ENCODE measurements around the gene ZNRF1.

Gene ZNRF1

GRCh38 chr16:75027520-75028300 lies 28.9 kb downstream of the ZNRF1 start:
- DNase-seq = no peak

DNA sequence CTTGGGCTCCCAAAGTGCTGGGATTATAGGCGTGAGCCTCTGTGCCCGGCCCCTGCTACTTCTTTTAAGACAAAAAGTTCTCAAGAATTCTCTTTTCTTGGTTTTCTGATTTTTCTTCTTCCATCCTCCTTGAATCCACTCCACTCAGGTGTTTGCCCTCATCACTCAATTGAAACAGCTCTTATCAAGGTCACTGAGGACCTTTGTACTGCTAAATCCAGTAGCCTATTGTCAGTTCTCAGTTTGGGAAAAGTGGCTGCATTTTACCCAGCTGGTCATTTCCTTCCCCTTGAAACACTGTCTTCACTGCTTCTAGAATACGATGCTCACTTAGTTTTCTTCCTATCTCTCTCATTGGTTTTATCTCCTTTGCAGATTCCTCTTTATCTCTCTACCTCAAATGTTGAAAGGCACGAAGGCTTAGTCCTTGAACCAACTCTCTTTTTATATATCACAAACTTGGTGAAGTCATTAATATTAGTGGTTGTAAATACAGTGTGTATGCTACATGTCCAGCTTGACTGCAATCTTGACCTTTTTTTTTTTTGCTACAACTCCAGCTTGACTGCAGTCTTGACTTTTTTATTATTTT lies 29.8 kb downstream of the ZNRF1 start:
- no peak for DNase-seq

DNA sequence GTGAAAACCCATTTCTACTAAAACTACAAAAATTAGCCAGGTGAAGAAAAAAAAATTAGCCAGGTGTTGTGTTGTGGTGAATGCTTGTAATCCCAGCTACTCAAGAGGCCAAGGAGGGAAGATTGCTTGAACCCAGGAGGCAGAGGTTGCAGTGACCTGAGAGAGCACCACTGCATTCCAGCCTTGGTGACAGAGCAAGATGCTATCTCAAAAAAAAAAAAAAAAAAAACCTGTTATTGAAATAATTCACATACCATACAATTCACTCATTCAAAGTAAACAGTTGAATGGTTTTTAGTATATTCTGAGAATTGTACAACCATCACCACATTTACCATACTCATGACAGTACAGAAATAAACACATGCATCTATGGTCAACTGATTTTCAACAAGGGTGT lies 31.0 kb downstream of the ZNRF1 start:
- DNase-seq = no peak

DNA sequence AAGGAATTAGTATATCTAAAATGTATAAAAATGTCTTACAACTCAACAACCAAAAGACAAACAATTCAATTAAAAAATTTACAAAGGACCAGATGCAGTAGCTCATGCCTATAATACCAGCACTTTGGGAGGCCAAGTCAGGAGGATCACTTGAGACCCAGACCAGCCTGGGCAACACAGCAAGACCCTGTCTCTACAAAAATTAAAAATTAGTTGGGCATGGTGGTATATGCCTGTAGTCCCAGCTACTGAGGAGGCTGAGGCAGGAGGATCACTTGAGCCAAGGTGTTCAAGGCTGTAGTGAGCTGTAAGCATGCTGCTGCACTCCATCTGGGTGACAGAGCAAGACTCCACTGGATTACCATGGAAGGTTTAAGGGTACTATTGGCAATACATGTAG lies 33.8 kb downstream of the ZNRF1 start:
- no peak for DNase-seq

- no peak for DNase-seq
Measured at GRCh38 chr16:75035410-75035968, 36.7 kb downstream of the ZNRF1 start.

DNA sequence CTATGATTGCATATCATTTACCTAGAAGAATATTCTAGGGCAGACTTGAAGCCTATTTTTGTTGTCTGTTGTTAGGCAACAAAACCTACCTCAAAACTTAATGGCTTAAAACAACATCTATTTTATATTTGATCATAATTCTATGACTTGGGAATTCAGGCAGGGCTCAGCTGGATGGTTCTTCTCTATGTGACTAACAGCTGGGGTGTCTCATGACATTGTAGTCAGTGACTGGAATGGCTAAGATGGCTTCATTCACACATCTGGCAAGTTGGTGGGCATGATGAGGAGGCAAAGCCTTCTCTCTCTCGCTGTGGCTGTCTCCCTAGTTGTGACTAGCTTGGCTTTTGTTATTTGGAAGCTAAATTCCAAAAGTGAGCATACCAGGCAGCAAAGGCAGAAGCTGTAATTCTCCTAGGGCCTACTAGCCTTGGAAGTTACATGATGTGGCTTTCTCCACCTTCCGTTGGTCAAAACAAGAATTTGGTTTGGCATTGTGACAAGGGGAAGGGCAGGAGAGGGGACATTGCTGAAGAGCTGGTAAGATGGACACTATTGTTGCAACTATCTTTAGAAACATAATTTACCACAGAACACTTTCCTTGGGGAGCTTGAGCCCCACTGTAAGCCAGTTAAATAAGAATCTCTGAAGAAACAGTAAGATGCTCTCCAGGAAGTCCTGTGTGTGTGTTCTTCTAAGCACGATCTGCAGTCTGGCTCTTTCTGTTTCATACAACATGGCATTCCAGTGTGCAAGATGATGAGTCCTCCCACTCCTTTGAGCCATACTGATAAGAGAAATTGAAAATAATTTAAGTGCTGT lies 39.4 kb downstream of the ZNRF1 start:
- DNase-seq = no peak

DNA sequence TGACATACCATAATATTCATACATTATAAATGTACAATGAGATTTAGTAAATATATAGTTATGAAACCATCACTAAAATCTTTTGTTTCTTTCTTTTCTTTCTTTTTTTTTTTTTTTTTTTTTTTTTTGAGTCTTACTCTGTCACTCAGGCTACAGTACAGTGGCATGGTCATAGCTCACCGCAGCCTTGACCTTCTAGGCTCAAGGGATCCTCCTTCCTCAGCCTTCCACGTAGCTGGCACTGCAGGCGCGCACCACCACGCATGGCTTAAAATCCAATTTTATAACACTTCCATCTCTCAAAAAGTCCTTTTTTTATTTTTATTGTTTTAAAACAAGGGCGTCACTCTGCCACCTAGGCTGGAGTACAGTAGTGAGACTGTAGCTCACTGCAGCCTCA lies 41.1 kb downstream of the ZNRF1 start:
- no peak for DNase-seq

- no peak for DNase-seq
Measured at GRCh38 chr16:75042426-75043174, 43.8 kb downstream of the ZNRF1 start.

- DNase-seq = no peak
Measured at GRCh38 chr16:75043175-75043895, 44.5 kb downstream of the ZNRF1 start.

GRCh38 chr16:75044800-75045361 lies 46.1 kb downstream of the ZNRF1 start:
- DNase-seq = no peak

DNA sequence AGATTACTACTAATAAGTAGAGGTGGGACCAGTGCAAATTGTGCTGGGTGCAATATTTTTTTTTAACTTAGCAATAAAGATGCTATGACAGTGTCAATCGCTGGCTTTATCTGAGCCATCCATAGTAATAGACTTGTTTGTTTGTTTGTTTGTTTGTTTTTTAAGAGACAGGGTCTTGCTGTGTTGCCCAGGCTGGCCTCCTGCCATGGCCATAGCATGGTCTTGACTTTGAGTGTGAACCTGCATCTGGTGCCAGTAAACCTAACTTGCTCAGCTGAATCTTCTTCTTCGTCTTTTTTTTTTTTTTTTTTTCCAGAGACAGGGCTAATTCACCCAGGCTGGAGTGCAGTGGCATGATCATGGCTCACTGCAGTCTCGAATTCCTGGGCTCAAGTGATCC lies 46.6 kb downstream of the ZNRF1 start:
- DNase-seq = no peak

DNA sequence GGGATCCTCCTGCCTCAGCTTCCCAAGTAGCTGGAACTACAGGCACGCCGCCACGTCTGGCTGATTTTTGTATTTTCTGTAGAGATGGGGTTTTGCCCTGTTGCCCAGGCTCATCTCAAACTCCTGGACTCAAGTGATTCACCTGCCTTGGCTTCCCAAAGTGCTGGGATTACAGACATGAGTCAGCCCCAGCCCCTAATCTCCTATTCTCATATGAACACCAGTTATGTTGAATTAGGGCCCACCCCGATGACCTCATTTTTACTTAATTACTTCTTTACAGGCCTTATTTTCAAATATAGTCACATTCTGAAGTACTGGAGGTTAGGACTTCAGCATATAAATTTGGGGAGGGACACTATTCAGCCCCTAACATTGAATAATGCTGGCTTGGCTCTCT lies 49.2 kb downstream of the ZNRF1 start:
- DNase-seq = no peak

DNA sequence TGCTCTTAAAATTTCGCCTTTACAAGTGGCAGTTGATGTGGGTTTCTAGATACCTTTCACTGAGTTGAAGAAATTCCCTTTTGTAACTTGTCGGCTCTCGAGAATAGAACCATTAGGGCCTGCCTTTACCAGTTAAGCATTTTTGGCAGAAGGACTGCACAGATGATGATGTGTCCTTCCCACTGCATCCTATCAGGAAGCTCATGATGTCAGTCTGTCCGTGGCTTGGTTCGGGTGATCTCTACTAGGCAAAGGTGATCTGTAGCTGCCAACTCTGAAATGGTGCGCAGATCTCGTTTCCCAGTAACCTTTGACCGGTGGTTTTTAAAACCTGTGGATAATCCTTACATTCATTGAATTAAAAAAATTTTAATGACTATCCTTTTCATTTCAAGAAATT lies 49.7 kb downstream of the ZNRF1 start:
- no peak for DNase-seq

DNA sequence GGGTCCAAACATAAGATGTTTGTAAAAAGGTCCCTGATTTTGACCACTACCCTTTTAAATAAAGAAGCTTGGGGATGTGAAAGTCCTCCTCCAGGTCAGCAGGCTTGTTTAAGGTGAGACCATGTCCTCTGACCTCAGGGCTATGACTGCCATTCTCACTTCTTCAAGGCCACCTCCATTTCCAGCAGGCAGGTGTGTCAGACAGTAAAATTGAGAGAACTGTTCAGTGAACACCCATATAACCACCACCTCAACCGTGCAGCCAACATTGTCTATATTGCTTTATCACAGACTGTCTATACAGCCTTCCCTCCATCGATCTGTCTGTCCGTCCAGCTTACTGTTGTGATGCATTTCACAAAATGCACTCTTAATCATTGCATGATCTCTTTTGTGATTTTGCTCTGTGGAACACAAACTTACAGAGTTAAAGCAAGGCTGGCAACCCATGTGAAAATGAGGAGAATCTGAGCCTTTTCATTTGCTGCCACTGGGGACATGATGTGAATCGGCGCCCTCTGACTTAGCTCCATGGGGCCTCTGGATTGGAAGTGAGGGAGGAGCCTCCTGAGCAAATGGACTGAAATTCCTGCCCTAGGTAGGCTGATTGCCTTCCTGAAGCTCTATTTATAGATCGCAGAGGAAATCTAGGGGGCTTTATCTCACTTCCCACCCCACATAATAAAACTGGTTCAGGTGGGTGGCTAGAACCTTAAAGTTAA lies 53.8 kb downstream of the ZNRF1 start:
- DNase-seq = no peak

GRCh38 chr16:75053791-75054555 lies 55.1 kb downstream of the ZNRF1 start:
- DNase-seq = no peak

GRCh38 chr16:75054556-75054947 lies 55.7 kb downstream of the ZNRF1 start:
- DNase-seq = no peak

DNA sequence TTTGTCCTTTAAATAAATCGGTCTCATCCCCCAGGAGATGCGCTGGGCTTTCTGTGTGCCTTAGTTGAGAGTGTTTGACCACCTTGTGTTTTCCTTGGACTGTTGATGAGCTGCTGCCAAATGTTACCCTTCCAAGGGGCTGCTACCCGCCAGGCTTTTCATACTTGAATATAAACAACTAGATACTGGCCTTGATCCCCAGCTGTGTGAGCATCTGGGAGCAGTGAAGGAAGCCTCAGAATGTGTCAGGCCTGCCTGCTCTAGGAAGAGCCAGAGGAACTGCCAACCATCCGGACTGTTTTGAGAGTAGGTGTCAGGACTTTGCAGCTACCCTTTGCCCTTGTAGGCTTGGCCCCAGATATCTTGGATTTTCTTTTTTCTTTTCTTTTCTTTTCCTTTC lies 60.0 kb downstream of the ZNRF1 start:
- DNase-seq = no peak

DNA sequence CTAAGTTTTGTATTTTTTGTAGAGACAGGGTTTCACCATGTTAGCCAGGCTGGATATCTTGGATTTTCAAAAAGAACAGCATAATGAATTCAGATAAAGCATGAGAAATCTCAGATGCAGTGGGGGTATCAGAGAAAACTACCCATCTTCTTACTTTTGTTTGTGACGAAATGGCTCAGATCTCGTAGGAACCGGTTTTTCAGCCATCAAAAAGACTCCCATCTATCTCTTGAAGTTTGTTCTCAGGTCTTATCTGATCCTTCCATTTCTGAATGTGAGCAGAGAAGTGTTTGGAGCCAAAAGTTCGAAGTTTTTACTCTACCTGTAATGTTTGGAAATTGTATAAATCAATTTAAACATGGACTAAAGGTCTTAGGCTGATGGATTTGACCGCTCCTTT lies 60.6 kb downstream of the ZNRF1 start:
- no peak for DNase-seq

DNA sequence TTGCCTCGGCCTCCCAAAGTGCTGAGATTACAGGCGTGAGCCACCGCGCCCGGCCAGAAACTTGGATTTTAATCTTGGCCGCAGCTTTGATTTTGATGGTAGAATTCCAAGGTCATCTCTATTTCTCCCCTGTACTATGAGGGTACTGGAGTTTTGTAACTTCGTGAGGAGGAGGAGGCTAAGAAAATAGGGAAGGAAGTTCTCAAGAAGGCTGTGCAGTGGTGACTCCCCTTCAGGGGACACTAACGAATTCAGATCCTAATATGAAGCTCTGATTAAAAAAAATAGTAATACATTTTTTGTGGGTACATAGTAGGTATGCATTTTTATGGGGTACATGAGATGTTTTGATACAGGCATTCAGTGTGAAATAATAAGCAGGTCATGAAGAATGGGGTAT lies 61.9 kb downstream of the ZNRF1 start:
- no peak for DNase-seq

- no peak for DNase-seq
Measured at GRCh38 chr16:75061669-75062068, 62.8 kb downstream of the ZNRF1 start.
